Vagina (tissue), 2 donors: Measurements from ENCODE around the gene BTK.

ENCODE experiments used
- CTCF ChIP-seq, 3 experiments: fragments of 450-650 bp in 2 of 3; fragments of 200-600 bp in 1 of 3; sonication (generic) in 1 of 3; IDR thresholded peaks; one replicate each; pipeline ENCODE4 v1.5.1; 2017 to 2019; ENCODE audit warnings: antibody characterized with exemption in 3 of 3, mild to moderate bottlenecking in 2 of 3, moderate library complexity in 2 of 3
- POLR2A ChIP-seq, 2 donors: fragments of 450-650 bp; IDR thresholded peaks; one replicate each; pipeline ENCODE4 v1.6.1; 2017; ENCODE audit warnings: antibody characterized with exemption in 2 of 2, mild to moderate bottlenecking in 2 of 2, moderate library complexity in 2 of 2

GRCh38 chrX:101349193-101349562 lies 36.8 kb downstream of the BTK start:
- TF ChIP-seq CTCF (IDR thresholded peaks at IDR 0.05) (no peak), POLR2A (IDR thresholded peaks at IDR 0.05) (no peak)
